ENCODE data around the gene GDAP1L1.

DNA sequence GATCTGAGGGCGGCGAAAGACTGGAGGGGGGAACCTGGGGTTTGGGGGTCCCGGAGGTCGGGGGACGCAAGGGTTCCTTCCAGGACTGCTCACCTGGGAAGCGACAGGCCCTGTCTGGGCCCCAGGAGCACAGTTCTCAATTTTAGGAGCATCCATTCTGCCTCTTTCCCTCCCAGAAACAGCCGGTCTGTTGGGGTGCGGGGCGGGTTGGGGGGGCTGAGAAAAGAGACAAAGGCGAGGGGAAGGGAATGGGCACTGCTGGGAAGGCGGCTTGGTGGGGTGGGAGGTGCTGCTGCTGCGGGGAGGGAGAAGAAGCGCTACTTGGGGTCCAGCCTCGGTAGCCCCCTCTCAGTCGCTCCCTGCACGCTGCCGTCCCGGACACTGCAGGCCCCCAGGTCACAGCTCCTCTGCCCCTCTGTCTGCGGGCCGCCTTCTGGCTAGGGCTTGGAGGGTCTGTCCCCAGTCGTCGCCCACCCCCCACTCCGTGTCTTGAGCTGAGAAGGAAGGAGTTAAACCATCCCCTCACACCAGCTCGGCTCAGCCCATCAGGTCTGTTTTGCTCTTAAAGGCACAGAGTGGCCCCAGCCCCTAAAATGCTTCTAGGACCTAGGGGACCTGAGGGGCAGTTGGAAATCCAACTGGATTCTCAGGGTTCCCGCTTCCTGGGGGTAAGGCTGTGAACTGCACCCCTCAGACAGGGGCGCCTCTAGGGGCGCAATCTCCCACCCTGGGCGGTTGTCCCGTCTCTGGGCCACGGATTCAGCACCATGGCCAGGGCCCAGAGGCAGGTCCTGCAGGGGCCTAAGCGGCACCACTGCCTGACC lies 690 bp downstream of the GDAP1L1 start:
- TF ChIP-seq, protein P1, sequence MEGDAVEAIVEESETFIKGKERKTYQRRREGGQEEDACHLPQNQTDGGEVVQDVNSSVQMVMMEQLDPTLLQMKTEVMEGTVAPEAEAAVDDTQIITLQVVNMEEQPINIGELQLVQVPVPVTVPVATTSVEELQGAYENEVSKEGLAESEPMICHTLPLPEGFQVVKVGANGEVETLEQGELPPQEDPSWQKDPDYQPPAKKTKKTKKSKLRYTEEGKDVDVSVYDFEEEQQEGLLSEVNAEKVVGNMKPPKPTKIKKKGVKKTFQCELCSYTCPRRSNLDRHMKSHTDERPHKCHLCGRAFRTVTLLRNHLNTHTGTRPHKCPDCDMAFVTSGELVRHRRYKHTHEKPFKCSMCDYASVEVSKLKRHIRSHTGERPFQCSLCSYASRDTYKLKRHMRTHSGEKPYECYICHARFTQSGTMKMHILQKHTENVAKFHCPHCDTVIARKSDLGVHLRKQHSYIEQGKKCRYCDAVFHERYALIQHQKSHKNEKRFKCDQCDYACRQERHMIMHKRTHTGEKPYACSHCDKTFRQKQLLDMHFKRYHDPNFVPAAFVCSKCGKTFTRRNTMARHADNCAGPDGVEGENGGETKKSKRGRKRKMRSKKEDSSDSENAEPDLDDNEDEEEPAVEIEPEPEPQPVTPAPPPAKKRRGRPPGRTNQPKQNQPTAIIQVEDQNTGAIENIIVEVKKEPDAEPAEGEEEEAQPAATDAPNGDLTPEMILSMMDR (IDR thresholded peaks at IDR 0.05; ENCODE audit: low read depth, low read length): no peak
- no peak for TF ChIP-seq EZH2phosphoT487 (IDR thresholded peaks at IDR 0.05; ENCODE audit: low read depth)
